NB4 (cell line): Measurements from ENCODE around the gene NR4A1.

Experiments
- MAX ChIP-seq: IDR thresholded peaks from 2 replicates; pipeline ENCODE4 v1.6.1; 2011; ENCODE audit warnings: low read depth, low read length
- POLR2A ChIP-seq: IDR thresholded peaks from 2 replicates; pipeline ENCODE4 v1.6.1; 2011; ENCODE audit warnings: mild to moderate bottlenecking; ENCODE audit not compliant: insufficient read length; ENCODE audit errors: extremely low read depth
- TF ChIP-seq, protein P1 (sequence below): IDR thresholded peaks from one replicate; pipeline ENCODE4 v1.5.1; 2012; ENCODE audit warnings: low read depth, low read length

GRCh38 chr12:52011602-52012214, 39.5 kb upstream of the NR4A1 start:
- TF ChIP-seq, protein P1, sequence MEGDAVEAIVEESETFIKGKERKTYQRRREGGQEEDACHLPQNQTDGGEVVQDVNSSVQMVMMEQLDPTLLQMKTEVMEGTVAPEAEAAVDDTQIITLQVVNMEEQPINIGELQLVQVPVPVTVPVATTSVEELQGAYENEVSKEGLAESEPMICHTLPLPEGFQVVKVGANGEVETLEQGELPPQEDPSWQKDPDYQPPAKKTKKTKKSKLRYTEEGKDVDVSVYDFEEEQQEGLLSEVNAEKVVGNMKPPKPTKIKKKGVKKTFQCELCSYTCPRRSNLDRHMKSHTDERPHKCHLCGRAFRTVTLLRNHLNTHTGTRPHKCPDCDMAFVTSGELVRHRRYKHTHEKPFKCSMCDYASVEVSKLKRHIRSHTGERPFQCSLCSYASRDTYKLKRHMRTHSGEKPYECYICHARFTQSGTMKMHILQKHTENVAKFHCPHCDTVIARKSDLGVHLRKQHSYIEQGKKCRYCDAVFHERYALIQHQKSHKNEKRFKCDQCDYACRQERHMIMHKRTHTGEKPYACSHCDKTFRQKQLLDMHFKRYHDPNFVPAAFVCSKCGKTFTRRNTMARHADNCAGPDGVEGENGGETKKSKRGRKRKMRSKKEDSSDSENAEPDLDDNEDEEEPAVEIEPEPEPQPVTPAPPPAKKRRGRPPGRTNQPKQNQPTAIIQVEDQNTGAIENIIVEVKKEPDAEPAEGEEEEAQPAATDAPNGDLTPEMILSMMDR: no peak
- no peak for TF ChIP-seq POLR2A
- TF ChIP-seq MAX: no peak
